Uterus (tissue), 2 donors: ENCODE results near the gene TSHZ2.

ENCODE experiments used
- CTCF ChIP-seq, 4 experiments: fragments of 200-600 bp in 2 of 4; fragments of 450-650 bp in 2 of 4; sonication (generic) in 2 of 4; IDR thresholded peaks; one replicate each; pipeline ENCODE4 v1.5.1; 2016 to 2019; ENCODE audit warnings: antibody characterized with exemption in 4 of 4, mild to moderate bottlenecking in 2 of 4, moderate library complexity in 1 of 4
- POLR2A ChIP-seq, 2 donors: fragments of 450-650 bp; IDR thresholded peaks; one replicate each; pipeline ENCODE4 v1.6.1; 2016; ENCODE audit warnings: antibody characterized with exemption in 2 of 2, mild to moderate bottlenecking in 1 of 2, moderate library complexity in 1 of 2

- TF ChIP-seq CTCF (IDR thresholded peaks at IDR 0.05) (no peak), POLR2A (IDR thresholded peaks at IDR 0.05) (no peak)
These were observed 154.0 kb downstream of the TSHZ2 start for GRCh38 chr20:53126185-53126584.
